AG09319 (cell line): ENCODE results near the gene EYS.

Source experiments
- DNase-seq: peaks from one replicate; pipeline ENCODE4 v3.0.0-alpha.2; 2010; ENCODE audit warnings: low read depth; ENCODE audit errors: extremely low read depth
- TF ChIP-seq, protein P1 (sequence below): IDR thresholded peaks from 2 replicates; pipeline ENCODE4 v1.5.1; 2011; ENCODE audit warnings: low read depth, mild to moderate bottlenecking, inconsistent platforms, low read length, moderate library complexity

The EYS gene

DNA sequence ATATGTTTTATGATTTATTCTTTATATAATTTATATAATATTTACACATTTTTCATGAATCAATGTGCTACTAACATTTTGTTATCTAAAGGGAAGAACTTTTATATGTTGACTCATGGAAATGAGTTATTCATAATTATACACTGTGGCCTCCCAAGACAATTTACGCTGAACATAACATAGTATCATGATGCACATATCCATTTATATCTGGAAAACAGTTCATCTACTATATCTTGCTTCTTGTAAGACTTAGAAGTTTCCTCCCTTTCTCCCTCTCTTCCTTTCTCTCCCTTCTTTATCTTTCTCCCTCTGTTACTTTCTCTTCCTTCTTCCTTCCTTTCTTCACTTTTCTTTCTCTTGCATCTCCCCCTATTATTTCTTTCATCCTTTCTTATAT, 1.1 kb upstream of the EYS start:
- DNase-seq = no peak
- TF ChIP-seq, protein P1, sequence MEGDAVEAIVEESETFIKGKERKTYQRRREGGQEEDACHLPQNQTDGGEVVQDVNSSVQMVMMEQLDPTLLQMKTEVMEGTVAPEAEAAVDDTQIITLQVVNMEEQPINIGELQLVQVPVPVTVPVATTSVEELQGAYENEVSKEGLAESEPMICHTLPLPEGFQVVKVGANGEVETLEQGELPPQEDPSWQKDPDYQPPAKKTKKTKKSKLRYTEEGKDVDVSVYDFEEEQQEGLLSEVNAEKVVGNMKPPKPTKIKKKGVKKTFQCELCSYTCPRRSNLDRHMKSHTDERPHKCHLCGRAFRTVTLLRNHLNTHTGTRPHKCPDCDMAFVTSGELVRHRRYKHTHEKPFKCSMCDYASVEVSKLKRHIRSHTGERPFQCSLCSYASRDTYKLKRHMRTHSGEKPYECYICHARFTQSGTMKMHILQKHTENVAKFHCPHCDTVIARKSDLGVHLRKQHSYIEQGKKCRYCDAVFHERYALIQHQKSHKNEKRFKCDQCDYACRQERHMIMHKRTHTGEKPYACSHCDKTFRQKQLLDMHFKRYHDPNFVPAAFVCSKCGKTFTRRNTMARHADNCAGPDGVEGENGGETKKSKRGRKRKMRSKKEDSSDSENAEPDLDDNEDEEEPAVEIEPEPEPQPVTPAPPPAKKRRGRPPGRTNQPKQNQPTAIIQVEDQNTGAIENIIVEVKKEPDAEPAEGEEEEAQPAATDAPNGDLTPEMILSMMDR = no peak

DNA sequence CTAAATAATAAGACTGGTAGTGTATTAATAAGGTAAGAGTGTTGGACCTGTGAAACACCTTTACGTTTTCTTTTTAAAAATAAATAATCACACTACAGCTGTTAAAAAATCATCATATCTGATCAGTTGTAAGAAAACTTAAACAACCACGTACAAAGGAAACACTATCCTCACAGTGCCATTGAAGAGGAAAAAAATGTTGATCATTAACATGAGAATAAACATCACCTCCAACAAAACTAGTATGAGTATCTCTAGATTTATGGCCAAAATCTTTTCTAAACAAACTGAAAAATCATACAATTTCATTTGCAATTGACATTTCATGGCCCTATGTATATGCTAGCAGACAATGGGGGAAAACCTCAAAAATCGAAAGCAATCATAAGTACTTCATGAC, 590 bp downstream of the EYS start:
- TF ChIP-seq, protein P1 = no peak
- DNase-seq = no peak

DNA sequence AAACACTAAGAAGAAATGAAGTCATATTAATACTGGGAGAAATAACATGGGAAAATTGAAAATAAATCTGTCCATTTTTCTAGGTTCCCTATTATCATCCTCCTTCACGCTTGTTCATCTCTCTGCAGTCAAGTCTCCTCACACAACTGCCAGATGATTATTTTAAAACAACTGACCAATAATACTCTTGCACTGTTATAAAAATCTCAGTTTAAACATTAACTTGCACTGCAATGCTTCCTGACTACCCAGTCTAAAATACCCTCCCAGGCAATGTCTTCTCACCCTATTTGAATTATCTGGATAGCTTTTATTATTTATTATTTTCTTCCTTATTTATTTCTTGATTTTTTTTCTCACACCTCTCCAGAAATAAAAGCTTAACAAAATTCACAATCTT, 5.7 kb downstream of the EYS start:
- DNase-seq = no peak
- TF ChIP-seq, protein P1 = no peak

DNA sequence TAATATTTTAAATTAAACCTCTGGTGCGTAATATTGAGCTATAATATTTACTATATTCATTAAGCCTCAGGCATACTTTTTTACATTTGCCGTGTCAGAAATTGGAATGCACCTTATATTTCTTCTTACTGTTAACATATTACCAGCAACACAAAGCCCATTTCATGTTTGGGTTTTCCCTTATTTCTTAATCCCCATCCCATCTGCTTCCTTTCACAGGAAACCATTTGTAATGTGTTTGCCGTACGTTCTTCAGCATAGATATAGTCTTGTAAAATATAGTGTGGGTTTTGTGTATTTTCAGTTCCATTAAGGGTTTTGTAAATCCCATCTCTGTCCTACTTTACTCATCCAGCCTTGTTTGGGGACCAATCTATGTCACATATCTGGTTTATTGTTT, 6.5 kb downstream of the EYS start:
- TF ChIP-seq, protein P1 = no peak
- no peak for DNase-seq

DNA sequence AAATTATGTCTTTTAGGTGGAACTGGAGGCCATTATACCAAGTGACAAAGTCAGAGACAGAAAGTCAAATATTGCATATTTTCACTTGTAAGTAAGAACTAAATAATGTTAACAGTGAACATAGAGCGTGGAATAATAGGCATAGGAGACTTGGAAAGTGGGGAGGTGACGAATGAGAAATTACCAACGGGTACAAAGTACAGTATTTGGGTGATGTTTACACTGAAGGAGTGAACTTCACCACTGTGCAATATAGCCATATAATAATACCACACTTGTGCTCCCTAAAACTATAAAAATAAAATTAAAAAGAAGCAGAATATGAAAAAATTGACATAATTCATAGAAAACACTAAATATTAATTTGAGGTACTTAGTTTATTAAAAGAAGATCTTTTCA, 14.9 kb downstream of the EYS start:
- no peak for DNase-seq
- TF ChIP-seq, protein P1 = no peak

DNA sequence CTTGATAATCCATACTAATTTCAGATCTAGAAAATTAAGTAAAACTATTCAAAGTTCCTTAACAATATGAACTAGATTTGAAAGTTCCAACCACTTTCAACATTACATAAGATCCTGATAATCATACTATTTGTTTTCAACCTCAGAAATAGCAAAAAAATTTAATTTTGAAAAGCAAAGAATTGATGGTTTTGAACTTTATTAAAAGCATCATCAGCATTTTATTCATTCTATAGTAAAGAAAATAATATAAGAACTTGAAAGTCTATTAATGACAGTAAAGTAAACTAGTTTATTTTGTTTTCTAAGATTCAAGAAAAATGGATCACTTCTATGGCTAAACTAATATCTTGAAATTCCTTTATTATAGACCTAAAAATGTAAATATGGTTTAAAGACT, 26.8 kb downstream of the EYS start:
- TF ChIP-seq, protein P1 = no peak
- DNase-seq = no peak

DNA sequence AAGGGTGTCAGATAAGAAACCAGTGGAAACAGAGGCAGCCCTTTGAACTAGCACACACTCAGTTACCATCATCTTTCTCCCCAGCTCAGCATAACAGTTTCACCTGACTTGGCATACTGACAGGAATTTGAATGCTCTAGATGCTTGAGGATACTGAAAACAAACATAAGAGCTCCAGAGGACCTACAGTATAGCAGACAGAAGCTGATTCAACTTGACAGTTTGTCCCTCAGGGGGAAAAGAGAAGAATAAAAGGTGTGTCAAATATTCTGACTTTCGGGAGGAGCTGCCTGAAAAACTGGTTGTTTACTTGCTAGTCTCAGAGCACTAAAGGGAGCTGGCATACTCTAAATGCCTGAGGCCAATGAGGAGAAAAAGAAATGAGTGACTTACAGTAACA, 35.1 kb downstream of the EYS start:
- TF ChIP-seq, protein P1 = no peak
- DNase-seq = no peak
